Effector CD4-positive, alpha-beta T cell (primary cell): ENCODE results near the gene C5orf58.

Experiments used
- DNase-seq: peaks from one replicate; pipeline ENCODE4 v3.0.0-alpha.2; 2020

The C5orf58 gene

GRCh38 chr5:170285181-170285580, 52.4 kb downstream of the C5orf58 start:
- DNase-seq: no peak

- no peak for DNase-seq
Observed at GRCh38 chr5:170286386-170286925, 53.7 kb downstream of the C5orf58 start.

GRCh38 chr5:170287532-170287931, 54.7 kb downstream of the C5orf58 start:
- DNase-seq: no peak

GRCh38 chr5:170288151-170288550, 55.4 kb downstream of the C5orf58 start:
- DNase-seq: no peak

GRCh38 chr5:170288551-170288950, 55.8 kb downstream of the C5orf58 start:
- no peak for DNase-seq

GRCh38 chr5:170289121-170289520, 56.3 kb downstream of the C5orf58 start:
- DNase-seq: no peak

- no peak for DNase-seq
Observed at GRCh38 chr5:170289764-170290163, 57.0 kb downstream of the C5orf58 start.

GRCh38 chr5:170290498-170290897, 57.7 kb downstream of the C5orf58 start:
- DNase-seq: no peak

GRCh38 chr5:170292179-170293104, 59.7 kb downstream of the C5orf58 start:
- DNase-seq: no peak

- DNase-seq: peak; percentile 30
Observed at GRCh38 chr5:170293273-170293672, 60.5 kb downstream of the C5orf58 start.

- no peak for DNase-seq
Observed at GRCh38 chr5:170294057-170294456, 61.3 kb downstream of the C5orf58 start.

- no peak for DNase-seq
Observed at GRCh38 chr5:170294556-170294955, 61.8 kb downstream of the C5orf58 start.
